ENCODE measurements around the gene CD44.

GRCh38 chr11:35280727-35281126 lies 141.8 kb downstream of the CD44 start:
- TF ChIP-seq, protein P1, sequence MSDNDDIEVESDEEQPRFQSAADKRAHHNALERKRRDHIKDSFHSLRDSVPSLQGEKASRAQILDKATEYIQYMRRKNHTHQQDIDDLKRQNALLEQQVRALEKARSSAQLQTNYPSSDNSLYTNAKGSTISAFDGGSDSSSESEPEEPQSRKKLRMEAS (IDR thresholded peaks at IDR 0.05), result no peak
- TF ChIP-seq POLR2A (IDR thresholded peaks at IDR 0.05; ENCODE audit: low read length) (no peak), KDM1A (IDR thresholded peaks at IDR 0.05; ENCODE audit: low read depth) (no peak), REST (IDR thresholded peaks at IDR 0.05) (no peak), CTCF (IDR thresholded peaks at IDR 0.05) (no peak), RCOR1 (IDR thresholded peaks at IDR 0.05; ENCODE audit: low read depth, low read length) (no peak), CEBPB (IDR thresholded peaks at IDR 0.05) (no peak), HOXA7 (CRISPR knock-in tag; IDR thresholded peaks at IDR 0.05) (no peak), SMC3 (IDR thresholded peaks at IDR 0.05) (no peak), SREBF2 (IDR thresholded peaks at IDR 0.05) (no peak), ZFP36 (IDR thresholded peaks at IDR 0.05; ENCODE audit: borderline replicate concordance, partially characterized antibody) (no peak), ZNF302 (CRISPR knock-in tag; IDR thresholded peaks at IDR 0.05) (no peak)
- TF ChIP-seq, protein P2, sequence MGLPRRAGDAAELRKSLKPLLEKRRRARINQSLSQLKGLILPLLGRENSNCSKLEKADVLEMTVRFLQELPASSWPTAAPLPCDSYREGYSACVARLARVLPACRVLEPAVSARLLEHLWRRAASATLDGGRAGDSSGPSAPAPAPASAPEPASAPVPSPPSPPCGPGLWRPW (IDR thresholded peaks at IDR 0.05), result no peak

All from A549 (cell line).